Activated T-cell treated with anti-CD3 and anti-CD28 coated beads for 48 hours (primary cell): ENCODE results near the gene PLAC1.

ENCODE experiments used
- DNase-seq: peaks from one replicate; pipeline ENCODE4 v3.0.0-alpha.2; 2020; ENCODE audit warnings: low read depth

The PLAC1 gene

DNA sequence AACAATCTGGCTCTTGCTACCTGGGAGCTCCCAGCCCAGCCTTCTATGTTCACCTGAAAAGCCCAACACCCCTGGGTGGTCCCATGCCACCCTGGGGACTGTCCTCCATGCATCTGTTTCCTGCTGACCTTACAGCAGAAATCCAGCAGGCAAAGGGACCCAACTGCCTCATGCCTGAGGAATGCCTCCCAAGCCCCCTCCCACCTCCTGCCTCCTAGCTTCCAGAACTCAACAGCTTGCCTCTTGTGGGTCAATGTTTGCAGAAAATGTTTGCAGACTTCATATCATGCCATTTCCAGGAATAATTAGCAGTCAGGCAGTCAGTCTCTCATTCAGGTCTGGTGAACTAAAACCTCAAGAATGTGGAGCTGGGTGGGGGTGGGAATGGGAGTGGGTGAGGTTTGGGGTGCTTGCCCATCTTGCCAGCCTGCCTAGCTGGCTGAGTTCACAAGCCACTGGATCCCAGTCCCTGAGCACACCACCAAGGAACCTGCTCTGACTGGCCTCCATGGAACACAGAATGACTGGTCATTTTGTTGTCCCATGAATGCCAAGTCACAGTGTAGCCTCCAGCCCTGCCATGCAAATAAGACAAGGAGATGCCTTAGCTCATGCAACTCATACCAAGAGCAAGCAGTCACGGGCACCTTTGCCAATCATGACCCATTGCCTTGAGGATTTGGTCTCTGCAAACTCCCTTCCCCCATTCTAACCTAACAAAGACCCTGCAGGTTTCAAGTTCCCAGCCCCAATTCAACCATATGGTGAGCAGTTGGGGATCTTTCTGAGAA is 12.1 kb upstream of the PLAC1 start:
- no peak for DNase-seq

DNA sequence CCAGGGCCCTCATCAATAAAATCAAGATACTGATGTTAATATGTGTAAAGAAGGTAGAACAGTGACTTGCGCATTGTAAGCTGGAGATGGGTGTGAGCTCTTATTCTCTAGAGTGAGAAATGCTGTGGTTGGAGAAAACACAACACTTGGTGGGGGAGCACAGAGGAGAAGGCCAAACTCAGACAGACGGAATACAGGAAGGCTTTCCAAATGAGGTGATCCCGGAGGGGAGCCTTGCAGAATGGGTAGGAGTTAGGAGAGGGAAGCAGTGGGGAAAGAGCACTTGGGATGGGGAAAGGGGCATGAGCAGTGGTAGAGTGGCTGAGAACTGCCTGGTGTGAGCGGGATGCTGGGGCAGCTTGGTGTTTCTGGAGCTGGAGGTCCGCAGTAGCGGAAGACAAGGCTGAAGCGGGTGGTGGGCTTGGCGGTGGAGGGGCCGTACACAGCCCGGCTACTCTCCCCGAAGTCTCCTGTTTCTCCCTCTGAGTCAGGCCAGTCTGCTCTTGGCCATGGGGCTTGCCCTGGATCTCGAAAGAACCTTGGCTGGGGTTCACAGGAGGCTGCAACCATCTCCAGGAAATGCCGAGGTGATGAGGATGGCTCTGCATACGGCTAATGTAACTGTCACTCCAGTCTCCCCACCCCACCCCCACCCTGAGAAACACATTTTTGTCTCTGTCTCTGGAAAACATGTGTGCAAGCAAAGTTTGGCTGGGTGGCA is 11.3 kb upstream of the PLAC1 start:
- DNase-seq: no peak

DNA sequence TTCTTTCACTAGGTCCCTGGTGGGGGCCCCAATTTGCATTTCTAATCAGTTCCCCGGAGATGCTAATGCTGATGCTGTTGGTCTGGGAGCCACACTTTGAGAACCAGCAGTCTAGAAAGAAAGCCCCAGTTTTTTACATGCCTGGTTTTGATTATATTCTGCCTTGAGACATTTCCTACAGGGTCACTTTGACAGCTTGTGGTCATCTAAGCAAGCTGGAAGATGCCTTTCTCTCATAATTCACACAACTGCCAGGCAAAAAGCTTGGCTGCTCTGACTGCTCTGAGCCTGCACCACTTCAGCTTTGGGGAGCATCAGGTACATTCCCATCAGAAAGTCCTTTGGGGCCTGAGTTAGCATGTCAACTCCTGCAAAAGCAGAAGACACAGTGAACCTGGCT is 5.9 kb upstream of the PLAC1 start:
- DNase-seq: no peak

DNA sequence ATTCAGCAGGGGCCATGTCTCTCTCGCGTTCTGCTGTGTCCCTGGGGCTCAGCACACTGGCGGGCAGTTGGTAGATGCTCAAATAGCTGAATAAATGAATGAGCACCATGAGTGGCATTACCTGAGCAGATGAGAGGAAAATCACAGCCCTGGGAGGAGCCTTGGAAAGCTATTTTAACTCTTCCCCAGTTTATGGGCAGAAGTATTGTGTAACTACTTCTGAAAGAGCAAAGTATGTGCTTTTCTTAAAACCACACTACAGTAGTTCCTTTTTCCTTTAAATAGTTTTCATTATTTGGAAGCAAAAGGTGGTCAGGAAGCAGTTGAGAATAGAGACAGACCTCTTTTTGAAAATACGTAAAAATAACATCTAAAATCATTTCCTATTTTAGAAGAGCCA is 3.0 kb upstream of the PLAC1 start:
- no peak for DNase-seq

DNA sequence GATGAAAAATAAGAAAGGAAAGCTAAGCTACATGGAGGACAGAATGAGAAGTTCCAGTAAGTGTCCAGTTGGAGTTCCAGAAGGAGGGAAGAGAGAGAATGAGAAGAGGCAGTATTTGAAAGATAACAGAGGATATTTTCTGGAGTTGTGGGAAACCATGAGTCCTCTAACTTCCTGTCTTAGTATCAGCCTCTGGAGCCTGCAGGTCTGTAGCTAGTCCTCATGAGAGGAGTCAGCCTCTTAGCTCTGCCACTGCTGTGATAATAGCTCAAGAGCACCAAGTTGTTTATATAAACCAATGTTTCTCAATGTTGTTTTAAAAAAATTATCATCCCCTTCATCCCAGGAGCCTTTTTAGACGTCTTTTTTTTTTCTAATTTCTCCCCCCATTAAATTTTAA is 2.4 kb upstream of the PLAC1 start:
- DNase-seq: no peak

DNA sequence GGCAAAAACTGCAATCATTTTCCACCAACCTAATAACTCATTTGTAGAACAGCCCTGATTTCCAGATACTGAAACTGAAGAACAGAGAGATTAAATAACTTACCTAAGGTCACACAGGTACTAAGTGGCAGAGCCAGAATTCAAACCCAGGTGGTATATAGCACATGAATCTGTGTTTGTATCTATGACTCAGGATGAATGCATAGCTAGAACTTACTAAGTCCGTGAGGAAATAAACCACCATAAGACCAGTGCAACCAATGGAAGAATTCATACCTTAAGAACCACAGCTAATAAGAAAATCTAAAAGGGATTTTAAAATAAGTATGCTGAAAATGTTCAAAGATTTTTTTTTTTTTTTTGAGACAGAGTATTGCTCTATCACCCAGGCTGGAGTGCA is 1.5 kb upstream of the PLAC1 start:
- DNase-seq: no peak

DNA sequence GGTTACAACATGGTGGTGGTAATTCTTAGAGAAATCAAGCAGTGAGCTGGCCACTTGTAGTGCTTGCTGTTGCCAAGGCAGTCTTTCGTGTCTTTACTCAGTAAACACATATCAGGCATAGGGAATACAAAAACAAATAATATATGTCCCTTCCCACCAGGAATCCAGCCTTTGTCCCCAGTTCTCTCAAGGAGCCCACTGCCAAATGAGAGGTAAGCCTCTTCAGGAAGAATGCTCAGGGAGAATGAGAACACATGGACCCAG is 421 bp upstream of the PLAC1 start:
- no peak for DNase-seq

DNA sequence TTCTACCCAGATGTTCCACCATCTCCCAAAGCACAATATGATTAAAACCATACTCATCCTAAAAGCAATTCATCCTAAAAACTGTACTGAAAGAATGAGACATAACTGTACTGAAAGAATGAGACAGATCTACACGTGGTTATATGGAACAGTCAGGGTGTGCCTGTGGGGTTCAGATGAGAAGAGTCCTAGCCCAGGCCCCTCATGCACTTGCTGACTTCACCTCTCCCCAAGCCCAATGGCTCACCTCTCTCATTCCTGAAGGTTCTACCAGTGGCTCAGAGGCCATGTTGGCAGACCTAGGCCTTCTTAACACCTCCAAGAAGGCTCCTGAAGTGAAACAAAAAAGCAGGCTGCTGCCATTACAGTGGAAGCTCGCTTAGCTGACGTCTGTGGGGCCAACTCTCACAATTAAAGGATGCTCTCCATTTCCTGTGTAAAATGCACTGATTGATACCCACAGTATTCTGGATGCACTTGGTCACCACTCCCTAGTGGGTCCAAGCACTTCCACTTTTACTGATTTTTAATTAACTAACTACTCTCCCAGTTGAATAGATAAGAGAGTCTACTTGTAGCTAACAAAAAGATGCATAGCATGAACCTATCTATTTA is 3.8 kb downstream of the PLAC1 start:
- DNase-seq: peak; percentile 28

DNA sequence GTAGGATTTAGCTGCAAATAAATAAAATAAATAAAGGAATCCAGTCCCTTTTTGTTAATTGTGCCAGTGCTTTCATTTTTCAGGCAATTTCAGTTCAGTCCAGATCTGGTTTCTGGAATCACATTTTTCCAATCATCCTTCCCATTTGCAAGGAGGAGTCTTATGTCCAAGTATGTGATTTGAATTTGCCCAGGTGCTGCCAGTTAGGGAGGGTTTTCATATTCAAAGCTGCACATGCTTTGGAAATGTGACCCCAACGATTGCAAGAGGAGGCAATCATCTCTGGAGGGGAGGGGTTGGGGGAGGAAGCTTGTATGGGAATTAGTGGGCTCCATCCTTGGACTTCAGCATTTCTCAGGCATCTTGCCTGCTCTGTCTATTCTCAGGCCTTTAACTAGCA is 4.4 kb downstream of the PLAC1 start:
- no peak for DNase-seq

DNA sequence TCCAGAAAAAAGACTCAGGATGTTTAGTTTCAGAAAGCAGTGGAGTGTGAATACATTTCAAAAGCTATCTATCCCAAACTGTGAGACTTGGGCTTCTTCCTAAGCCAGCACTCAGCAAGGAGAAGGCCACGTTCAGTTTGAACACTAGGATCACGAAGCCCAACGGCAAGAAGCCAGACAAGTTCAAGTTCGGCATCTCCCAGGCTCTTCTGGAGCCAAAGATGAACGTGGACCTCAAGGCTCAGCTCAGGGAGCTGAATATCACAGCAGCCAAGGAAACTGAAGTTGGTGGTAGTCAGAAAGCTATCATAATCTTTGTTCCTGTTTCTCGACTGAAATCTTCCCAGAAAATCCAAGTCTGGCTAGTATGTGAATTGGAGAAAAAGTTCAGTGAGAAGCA is 7.6 kb downstream of the PLAC1 start:
- no peak for DNase-seq

DNA sequence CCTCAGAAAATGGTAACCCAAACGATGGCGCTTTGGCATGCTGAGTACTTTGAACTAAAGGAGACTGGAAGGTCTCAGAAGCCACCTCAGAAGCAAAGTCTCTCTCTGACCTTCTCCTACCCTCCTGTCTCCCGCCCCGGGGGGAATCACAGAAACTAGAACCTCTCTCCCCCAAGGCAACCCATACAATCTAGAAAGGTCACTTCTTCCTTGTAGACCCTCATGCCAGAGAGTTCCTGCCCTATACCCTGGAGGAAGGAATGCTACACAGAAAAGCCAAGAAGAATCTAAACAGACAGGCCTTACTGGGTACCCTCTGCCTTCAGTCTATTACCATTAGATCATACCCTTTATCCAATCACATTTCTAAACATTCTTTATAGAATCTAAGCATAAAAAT is 8.5 kb downstream of the PLAC1 start:
- DNase-seq: no peak

DNA sequence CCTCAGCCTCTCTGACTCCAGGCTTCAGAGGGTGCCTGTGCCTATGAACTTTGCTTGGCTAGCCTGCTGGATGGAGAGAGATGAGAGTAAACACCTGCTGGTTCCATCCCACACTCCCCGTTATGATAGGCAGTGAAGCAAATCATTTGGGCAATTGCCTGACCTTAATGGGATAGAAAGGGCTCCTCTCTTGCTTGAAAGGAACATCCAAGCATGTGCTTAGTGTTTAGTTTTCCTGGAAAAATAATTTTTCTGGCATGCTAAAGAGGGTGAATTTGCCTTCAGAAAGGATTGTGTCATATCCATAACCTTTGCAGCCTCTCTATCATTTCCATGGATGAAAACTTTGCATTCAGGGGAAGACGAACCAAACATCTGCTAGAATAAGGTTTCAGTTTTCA is 10.8 kb downstream of the PLAC1 start:
- DNase-seq: no peak

DNA sequence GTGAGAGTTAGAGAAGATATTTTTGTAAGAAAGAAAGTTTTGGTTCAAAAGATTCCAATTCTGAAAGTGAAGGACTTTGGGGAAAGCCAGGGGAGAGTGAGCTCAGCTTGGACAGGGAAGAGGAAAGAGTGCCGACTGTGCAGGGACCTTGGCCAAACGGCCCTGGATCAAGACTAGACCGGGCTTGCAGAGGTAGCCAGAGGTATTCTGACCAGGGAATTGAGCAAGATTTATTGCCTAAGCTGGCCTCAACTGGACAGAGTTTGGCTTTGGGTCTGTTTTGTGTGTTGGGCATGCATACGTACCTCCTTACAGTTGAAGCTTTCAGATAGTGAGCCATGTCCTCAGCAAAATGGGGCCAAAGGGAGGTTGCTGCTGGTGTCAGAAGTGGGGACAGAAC is 11.6 kb downstream of the PLAC1 start:
- DNase-seq: no peak

DNA sequence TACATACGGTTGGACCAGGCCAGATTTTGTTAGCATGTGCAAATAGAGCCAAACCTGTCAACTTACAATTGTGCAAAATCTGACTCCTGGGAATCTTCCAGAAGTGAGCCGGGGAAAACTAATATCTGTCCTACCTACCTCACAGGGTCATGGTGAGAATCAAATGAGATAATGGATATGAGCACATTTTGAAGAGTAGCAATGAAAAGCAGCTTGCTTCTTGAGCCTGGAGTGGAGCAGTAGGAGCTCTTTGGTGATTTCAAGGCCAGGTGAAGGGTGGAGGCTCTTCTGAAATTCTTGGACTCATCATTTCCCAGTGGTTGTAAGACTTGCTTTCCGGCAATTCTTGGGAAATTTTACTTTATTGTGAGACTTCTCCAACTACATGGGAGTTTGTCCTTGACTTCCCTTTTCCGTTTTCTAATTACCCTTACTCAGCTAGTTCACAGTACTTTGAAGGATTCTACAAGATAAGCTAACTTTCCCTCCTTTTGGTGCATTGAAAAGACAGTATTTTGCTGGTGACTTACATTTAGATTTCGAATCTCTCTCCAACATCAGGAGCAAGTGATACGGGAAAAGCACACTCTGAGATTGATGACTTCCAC is 12.2 kb downstream of the PLAC1 start:
- DNase-seq: no peak

DNA sequence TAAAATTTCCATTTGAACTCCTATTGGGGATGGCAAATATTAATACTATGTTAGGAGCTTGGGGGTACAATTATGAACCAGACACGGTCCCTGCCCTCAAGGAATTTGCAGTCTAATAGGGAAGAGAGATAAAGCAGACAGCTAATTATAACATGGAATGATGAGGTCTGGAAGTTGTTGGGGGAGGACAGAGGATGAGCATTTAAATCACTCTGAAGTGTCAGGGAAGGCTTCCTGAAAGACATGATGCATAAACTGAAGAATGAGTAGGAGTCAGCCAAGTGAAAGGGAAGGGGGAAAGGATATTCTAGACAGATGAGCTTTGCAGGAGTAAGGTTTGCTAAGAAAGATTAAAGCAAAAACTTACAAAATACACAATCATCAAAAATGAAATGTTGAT is 15.9 kb downstream of the PLAC1 start:
- DNase-seq: no peak

DNA sequence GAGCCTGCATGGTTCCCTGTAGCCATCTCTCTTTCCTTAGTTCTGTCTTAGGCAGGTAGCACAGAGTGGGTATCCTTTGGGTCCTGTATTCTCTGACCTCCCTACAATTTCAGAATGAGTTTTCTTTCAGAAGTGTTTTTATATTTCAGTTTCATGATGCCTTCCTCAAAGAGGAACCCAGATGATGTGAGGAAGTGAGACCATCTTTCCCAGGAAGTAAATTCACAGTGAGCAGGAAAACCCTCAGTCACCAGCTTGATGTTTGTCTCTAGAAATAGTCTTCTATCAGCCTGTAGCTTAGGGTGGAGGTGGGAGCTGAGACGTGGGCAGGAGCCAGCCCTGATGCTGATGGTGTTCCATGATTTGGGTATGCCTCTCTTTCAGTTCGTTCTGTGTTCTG is 16.9 kb downstream of the PLAC1 start:
- no peak for DNase-seq

DNA sequence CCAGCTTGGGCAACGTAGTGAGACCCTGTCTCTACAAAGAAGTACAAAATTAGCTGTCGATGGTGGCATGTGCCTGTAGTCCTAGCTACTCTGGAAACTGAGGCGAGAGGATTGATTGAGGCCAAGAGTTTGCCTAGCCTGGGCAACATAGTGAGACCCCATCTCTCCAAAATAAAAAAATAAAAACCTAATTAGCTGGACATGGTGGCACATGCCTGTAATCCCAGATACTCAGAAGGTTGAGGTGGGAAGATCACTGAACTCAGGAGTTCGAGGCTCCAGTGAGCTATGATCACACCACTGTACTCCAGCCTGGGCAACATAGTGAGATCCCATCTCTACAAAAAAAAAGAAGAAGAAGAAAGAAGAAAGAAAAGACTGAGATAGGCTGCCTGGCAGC is 17.4 kb downstream of the PLAC1 start:
- DNase-seq: no peak

DNA sequence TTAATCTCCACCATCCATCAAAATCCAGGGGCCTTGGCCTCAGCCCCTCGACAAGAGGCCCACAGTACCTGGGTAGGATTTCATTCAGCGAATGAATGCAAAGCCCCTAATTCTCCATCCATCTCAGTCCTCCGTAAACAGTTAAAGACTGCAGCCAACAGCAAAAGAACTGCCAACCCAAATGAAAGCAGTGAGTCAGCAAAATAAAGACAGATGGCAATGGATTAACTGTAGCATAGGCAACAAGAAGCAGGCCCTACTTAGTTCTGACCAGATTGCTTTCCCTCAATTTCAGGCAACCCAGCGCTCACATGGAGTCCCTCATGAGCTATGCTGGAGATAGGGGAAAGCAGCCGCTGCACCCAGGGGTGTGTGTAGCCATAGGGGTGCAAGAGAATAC is 21.4 kb downstream of the PLAC1 start:
- DNase-seq: no peak

DNA sequence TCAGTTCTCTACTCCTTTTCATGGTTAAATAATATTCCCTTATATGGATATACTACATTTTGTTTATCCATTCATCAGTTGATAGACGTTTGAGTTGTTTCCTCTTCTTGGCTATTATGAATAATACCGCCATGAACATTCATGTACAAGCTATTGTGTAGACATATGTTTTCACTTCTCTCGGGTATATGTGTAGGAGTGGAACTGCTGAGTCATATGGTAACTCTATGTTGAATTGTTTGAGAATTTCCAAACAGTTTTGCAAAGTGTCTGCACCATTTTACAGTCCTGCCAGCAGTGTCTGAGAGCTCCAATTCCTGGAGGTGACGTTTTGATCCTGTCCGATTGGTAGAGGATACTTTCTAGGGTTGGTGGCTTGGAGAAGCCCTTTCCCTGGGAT is 23.6 kb downstream of the PLAC1 start:
- DNase-seq: no peak

DNA sequence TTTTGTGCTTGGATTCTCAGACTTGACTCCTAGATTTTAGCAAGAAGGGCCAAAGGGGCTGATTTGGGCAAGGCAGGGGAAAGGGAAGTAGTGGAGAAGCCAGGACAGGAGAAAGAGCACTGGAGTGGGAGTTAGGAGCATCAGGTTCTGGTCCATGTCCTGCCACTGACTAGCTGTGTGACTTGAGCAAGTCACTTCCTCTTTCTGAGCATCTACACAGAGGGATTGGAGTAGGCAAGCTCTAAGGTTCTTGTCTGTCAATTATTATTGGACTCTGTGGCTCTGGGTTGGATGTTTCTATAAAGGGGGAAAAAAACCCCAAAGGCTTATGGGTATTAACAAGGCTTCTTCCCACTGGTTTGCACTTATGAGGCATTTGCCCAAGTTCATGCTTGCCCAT is 24.4 kb downstream of the PLAC1 start:
- no peak for DNase-seq

DNA sequence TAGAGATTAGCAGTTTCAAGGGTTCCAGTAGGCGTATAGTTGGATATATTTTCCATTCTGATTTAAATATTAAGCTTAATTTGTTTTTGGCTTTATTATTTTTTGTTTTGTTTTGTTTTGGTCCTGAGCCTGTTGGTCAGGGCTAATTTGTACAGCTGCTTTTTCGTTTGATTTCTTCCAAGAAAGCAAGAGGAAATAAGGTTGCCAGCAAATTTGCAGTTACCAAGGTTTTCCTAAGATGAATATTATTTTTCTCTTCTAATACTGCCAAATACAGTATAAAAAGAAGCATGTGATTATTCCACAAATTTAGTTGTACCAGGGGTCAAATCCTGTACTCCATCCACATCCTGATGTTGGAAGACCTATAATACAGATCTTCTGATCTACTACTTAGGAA is 24.9 kb downstream of the PLAC1 start:
- DNase-seq: no peak

DNA sequence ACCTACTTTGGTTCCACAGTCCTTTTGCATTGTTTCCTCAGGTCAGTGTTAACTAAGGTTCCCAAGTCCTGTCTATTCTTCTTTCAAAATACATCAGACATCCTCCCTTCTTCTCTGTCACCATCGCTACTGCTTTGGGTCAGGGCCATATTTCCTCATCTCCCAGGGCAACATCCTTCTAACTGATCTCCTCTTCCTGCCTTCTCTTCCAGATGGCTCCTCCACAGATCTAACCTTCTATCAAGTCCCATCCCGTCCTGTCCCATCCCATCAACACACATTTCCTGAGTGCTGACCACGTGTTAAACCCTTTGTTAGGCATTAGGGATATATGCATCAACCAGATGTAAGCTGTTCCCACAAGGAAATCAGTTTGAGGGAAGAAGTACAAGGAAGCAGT is 25.9 kb downstream of the PLAC1 start:
- DNase-seq: no peak
